Chondrocyte (in vitro differentiated cells): ENCODE measurements around the gene ARHGAP15. TPM values are rescaled to one million over a fixed set of nuclear protein-coding genes. Genes with fewer than 3 reads are reported as not detected.

Experiments
- DNase-seq: peaks from one replicate; pipeline ENCODE4 v3.0.0; 2021; ENCODE audit warnings: mixed read lengths, low spot score
- H3K27ac Mint-ChIP-seq: one replicate; pipeline ENCODE4 v1.8.0; 2021; ENCODE audit warnings: mild to moderate bottlenecking, moderate library complexity, mixed read lengths; ENCODE audit not compliant: unreplicated experiment
- H3K27me3 Mint-ChIP-seq: 2 replicates; pipeline ENCODE4 v1.8.0; 2021; ENCODE audit warnings: low read depth, mixed read lengths
- H3K36me3 Mint-ChIP-seq: 2 replicates; pipeline ENCODE4 v1.8.0; 2021; ENCODE audit warnings: low read depth, mixed read lengths
- H3K4me1 Mint-ChIP-seq: 2 replicates; pipeline ENCODE4 v1.8.0; 2021; ENCODE audit warnings: low read depth, mild to moderate bottlenecking, mixed read lengths
- H3K4me3 Mint-ChIP-seq: one replicate; pipeline ENCODE4 v1.8.0; 2021; ENCODE audit warnings: mild to moderate bottlenecking, moderate library complexity, mixed read lengths; ENCODE audit not compliant: unreplicated experiment
- H3K9me3 Mint-ChIP-seq: 2 replicates; pipeline ENCODE4 v1.8.0; 2021; ENCODE audit warnings: low read depth, mixed read lengths
- total RNA-seq: library from RNA; stranded (reverse); gene quantifications from 3 replicates; pipeline ENCODE4 v1.2.1, GENCODE V29; 2021
- TF ChIP-seq, protein P1 (sequence below): fragments of 200-600 bp; sonication (generic); IDR thresholded peaks from 2 replicates; pipeline ENCODE4 v1.5.0; 2021; ENCODE audit warnings: antibody characterized with exemption, mild to moderate bottlenecking, moderate library complexity

The ARHGAP15 gene
- total RNA-seq, 1 donor from 2014 or later: 0.42 TPM

DNA sequence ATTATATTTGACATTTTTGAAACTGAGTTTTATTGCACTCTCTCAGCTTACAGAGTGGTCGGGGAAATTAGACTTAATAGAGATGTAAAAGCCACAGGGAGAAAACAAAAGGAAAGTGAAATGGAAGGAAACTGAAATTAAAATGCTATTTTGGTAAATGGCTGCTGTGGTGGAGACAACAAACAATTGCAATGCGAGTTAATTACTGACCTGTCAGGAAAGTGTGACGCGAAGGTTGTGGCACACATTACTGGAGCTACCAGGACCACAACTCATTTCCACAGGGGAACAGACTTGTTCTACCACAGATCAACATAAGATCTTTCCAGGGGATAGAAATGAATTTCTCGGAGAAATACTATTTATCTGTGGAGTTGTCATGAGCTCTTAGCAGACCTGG lies 19.5 kb downstream of the ARHGAP15 start:
- DNase-seq: no peak
- TF ChIP-seq, protein P1, sequence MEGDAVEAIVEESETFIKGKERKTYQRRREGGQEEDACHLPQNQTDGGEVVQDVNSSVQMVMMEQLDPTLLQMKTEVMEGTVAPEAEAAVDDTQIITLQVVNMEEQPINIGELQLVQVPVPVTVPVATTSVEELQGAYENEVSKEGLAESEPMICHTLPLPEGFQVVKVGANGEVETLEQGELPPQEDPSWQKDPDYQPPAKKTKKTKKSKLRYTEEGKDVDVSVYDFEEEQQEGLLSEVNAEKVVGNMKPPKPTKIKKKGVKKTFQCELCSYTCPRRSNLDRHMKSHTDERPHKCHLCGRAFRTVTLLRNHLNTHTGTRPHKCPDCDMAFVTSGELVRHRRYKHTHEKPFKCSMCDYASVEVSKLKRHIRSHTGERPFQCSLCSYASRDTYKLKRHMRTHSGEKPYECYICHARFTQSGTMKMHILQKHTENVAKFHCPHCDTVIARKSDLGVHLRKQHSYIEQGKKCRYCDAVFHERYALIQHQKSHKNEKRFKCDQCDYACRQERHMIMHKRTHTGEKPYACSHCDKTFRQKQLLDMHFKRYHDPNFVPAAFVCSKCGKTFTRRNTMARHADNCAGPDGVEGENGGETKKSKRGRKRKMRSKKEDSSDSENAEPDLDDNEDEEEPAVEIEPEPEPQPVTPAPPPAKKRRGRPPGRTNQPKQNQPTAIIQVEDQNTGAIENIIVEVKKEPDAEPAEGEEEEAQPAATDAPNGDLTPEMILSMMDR: no peak
- Mint-ChIP-seq H3K27me3 (peaks cover 19% of the 10 kb centered on the region), H3K36me3 (no peaks in the 10 kb centered on the region), H3K9me3 (no peaks in the 10 kb centered on the region), H3K27ac (no peak overlapping the region), H3K4me1 (peaks cover 8% of the 10 kb centered on the region), H3K4me3 (no peak overlapping the region)

DNA sequence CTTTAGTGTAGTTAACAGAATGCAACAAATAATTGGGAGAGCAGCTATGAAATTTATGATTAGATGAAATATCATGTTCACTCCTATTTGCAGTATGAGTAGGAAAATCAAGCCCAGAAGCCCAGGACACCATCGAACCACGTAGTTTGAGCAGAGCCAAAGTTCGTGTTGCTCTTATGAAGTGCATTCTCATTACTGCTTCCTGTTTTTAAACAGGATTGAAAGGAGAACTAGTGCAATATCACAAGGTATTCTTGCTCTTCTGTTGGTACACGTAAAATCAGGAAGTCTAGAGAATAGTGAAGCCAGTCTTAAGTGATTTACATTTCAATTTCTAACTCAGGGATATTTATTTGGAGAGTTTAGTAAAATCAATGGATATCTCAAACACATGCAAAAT lies 21.1 kb downstream of the ARHGAP15 start:
- no peak overlapping the region for H3K27ac Mint-ChIP-seq
- H3K9me3 Mint-ChIP-seq: no peaks in the 10 kb centered on the region
- peaks cover 7% of the 10 kb centered on the region for H3K4me1 Mint-ChIP-seq
- H3K36me3 Mint-ChIP-seq: no peaks in the 10 kb centered on the region
- DNase-seq: no peak
- TF ChIP-seq, protein P1: no peak
- H3K4me3 Mint-ChIP-seq: no peak overlapping the region
- H3K27me3 Mint-ChIP-seq: peaks cover 25% of the 10 kb centered on the region

DNA sequence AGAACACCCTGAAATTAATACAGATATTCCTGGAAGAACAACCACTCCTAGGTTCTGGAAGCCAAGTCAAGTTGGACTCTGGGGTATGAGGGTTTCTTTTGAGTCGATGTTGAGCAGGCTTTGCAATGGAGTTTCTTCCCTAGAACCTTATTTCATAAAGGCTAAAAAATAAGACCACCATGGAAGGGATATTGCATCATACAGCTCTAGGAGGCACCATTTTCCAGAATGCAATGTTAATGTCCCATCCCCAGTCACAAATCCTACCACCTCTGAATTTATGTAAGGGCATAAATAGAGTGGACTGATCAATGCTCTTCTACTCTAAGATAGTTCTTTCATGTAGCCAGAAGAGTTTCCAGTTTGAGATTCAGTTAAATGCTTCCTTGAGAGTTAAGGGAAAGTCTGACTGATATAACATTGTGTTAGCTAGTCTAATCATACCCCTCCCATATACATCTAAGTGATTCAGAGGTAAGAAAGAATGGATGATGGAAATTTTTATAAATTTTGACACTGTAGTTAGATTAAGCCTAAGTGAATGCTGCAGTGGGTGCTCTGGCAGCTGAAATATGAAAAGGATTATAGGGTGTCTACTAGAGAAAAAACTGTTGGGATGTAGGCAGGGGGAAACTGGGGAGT lies 22.0 kb downstream of the ARHGAP15 start:
- Mint-ChIP-seq H3K36me3 (no peaks in the 10 kb centered on the region), H3K27me3 (peaks cover 28% of the 10 kb centered on the region), H3K27ac (no peak overlapping the region), H3K4me1 (peaks cover 2% of the 10 kb centered on the region), H3K4me3 (no peak overlapping the region), H3K9me3 (no peaks in the 10 kb centered on the region)
- TF ChIP-seq, protein P1: no peak
- DNase-seq: no peak

DNA sequence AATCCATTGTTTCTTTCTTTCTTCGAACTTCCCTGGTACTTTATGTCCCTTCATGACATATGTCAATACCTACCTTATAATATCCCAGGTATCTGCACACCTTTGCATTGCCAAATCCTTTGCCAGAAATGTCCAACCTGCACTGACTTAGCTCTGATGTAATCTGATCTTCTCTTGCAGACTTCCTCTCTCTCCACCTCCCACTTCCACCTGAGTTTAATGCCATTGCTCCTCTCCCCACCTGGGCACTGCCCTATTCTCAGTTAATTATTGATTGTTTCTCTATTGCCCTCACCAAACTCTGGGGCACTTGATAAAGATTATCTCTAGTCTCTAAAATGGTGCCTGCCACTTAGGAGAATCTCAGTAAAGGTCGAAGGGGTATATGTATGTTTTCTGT lies 23.0 kb downstream of the ARHGAP15 start:
- H3K36me3 Mint-ChIP-seq: no peaks in the 10 kb centered on the region
- TF ChIP-seq, protein P1: no peak
- peaks cover 28% of the 10 kb centered on the region for H3K27me3 Mint-ChIP-seq
- H3K4me3 Mint-ChIP-seq: no peak overlapping the region
- no peak for DNase-seq
- peaks cover 1% of the 10 kb centered on the region for H3K4me1 Mint-ChIP-seq
- H3K9me3 Mint-ChIP-seq: no peaks in the 10 kb centered on the region
- H3K27ac Mint-ChIP-seq: no peak overlapping the region

DNA sequence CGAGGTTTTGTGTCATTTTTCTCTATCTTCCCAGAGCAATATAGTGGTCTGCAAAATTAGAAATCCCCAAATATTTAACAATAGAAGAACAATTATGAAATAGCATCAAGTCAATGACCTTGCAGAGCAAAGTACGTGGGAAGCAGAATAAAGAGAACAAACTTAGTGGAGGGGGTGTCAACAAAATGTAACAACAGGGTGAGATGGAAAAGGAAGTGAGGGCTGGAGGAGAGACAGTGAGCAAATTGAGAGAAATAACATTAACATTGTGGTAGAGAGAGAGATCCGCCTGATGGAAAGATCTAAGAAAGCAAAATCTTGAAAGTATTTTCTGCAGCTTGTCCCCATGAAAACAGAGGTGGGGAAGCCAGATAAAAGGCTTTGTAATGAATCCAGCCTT lies 23.4 kb downstream of the ARHGAP15 start:
- DNase-seq: no peak
- Mint-ChIP-seq H3K4me3 (no peak overlapping the region), H3K4me1 (peaks cover 5% of the 10 kb centered on the region), H3K36me3 (no peaks in the 10 kb centered on the region), H3K9me3 (no peaks in the 10 kb centered on the region), H3K27ac (no peak overlapping the region), H3K27me3 (peaks cover 28% of the 10 kb centered on the region)
- TF ChIP-seq, protein P1: no peak
